Measurements from ENCODE around the gene LRRN4.
"Not testable (repeated sequence)": the region's sequence is repeated elsewhere in the genome, so short reads cannot be mapped to it uniquely, and the experiment has no call there.

LRRN4 gene

DNA sequence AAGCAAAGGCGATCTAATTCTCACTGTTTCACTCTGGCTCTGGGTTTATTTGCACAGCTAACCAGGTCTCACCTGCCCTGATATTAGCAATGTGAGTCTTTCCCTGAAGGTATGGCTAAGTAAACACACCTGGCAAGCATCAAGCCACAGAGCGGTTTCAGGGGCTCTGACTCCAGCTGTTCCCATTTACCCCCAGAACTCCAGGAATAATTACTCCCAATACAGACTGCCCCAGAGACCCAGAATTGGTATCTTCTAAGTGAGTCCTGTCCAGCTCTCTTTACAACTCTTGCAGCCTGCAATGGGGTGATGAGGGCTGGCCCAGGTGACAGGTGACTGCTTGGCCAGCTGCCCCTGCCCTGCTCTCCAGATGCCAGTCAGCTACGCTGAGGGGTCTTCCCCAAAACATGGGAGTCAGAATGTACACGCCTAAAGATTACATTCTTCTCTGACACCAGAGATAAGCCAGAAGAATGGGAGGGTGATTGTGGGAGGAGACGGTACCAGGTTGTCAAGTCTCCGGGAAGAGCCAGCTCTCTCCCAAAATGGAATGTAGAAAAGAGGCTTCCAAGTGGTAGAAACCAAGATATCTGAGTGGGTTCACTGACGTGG is 4.9 kb upstream of the LRRN4 start:
- DNase-seq (ENCODE audit: low read depth, low spot score) = no peak

DNA sequence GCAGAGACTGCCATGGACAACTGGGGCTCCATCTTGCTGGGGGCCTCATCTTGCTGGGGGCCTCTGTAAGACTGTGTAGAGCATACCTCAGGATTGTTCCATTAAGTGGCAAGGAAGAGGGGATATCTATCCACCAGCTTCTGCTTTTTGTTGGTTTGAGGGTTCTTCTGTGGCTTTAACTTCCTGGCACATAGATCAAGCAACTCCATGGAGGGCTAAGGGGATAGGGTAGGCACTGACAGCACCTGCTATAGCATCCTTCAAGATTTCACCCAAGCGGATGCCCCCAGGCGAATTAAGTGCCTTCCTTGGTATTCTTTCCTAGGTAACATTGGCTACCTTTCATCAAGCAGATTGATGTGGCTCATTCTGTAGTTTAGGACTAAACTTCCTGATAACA is 3.8 kb upstream of the LRRN4 start:
- no peak for DNase-seq (ENCODE audit: low read depth, low spot score)

DNA sequence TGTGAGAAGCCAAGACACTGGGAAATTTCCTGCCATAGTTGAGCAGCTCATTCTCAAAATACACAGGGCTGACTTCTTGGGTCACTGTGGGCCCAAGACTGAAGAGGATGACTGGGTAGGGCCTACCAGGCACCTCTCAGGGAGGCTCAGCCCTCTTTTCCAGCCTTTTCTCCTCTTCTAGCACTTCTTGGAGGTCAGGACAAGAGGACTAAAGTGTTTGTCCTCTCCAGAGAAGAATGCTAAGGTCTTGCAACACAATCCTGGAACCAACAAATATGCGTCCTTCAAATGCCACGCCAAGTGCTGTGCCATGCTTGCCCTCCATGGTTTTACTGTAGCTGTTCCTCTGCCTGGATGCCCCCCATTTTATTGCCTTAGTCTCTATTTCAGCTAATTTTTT is 3.3 kb upstream of the LRRN4 start:
- DNase-seq (ENCODE audit: low read depth, low spot score) = no peak

DNA sequence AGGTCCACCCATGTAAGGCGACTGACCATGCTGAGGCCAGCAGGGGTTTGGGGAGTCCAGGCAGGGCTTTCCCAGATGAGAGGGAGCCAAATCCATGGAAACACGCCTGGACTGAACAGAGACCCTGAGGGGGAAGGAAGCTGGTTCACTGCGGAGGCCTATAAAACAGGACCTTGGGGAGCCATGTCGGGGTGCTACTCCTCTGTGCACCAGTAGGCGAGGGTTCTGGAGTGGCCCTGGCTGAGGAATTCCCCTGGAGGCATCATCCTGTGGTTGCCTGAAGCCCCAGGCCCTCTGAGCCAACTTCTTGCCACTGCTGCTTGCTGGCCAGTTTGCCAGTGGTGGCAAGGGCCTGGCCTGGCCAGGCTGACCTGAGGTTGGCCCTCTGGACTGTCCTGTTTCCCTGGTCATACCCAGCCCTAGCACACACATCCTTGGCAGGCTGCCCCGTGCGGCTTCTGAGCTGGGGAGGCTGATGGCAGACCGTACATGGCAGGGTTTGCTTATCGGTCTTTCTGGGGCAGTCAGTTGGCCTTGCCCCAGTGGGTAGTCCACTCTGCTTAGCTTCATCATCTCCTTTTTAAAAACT is 2.2 kb upstream of the LRRN4 start:
- DNase-seq (ENCODE audit: low read depth, low spot score) = no peak

DNA sequence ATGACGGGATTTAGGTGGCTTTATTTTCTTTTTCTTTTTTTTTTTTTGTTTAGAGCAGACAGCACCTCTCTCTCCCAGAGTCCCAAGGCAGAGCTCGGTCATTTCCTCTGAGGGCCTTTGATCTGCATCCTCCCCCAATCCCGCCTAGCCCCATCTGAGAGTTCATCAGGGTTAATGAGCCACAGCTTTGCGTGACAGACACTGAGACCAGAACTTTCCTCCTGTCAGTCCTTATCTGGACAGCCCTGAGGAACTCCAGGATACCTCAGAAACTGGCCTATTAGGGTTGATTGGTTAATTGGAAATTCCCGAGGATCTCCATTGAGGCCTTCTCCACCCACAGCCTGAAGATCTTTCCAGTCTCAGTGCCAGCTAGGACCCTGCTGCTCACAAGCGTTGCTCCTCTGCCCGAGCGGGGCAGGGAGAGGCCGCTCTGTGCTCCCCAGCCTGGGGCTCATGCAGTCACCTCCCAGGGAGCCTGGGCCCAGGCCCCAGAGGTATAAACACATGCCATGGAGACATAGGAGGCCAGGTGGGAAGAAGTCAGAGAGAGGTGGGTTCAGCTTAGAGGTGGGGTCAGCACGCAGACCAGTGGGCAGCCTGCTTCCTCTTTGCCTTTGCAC is 1.4 kb upstream of the LRRN4 start:
- no peak for DNase-seq (ENCODE audit: low read depth, low spot score)

DNA sequence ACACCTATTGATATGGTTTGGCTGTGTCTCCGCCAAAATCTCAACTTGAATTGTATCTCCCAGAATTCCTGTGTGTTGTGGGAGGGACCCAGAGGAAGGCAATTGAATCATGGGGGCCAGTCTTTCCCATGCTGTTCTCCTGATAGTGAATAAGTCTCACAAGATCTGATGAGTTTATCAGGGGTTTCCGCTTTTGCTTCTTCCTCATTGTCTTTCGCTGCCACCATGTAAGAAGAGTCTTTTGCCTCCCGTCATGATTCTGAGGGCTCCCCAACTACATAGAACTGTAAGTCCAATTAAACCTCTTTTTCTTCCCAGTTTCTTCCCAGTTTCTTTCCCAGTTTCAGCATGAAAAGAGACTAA is 810 bp upstream of the LRRN4 start:
- not testable (repeated sequence) for DNase-seq (ENCODE audit: low read depth, low spot score)

DNA sequence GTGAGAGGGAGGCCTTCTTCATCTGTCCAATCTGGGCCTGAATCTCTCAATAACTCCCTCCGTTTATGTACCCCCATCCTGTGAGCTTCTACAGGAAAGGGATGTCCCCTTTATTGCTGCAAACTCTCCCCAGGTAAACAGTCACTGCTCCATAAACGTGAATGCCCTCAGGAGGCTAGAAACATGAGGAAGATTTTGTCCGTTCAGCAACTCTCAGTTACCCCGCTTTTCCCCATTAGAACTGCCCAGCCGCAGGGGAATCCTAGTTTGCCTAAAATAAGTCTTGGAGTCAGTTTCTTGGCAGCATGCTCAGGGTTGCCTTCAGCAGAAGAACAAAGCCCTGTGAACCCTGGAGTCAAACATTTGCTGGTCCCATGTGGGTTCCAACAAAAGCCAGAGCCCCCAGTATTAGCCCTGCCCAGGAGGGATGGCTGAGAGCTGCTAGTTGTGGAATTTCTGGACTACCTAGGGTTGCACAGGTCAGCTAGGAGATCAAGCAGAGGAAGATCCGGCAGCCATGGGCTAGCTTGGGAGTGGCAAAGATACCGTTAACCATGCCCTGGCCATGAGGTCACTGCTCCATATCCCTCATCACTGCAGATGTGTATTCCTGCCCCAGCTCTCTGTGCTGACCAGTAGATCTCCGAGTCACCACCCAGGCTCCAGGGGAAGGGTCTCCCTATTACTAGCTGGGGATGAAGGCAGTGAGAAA is 640 bp downstream of the LRRN4 start:
- no peak for DNase-seq (ENCODE audit: low read depth, low spot score)

DNA sequence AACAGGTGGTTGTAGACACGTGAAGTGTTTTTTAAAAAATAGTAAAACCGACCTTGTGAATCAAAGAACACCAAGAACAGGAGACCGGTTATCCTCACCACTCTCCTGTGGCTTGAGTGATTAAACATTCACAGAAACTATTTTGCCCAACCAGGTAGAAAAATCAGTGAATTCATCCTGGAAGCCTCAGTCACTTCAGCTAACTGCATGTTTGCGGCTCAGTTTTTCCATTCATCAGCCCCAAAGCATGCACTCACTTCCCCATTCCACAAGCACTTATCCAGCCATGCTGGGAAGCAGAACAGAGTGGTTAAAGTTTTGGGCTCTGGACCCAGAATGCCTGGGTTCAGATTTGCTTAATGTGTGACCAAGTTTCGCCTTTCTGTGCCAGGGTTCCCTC is 2.4 kb downstream of the LRRN4 start:
- DNase-seq (ENCODE audit: low read depth, low spot score) = peak; percentile 90

DNA sequence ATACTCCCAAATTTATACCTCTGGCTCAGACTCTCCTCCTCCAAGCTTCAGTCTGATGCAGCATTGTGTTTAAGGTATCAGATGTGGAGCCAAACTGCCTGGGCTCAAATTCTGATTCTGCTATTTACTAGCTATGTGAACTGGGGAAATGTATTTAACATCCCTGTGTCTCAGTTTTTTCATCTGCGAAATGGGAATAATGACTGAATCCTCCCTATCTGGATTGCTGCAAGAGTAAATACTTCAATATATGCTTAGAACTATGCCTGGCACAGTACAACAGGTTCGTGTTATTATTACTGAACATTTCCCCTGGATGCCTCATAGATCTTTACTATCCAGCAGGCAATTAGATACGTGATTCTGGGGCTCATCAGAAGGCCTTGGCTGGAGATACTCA is 5.5 kb downstream of the LRRN4 start:
- DNase-seq (ENCODE audit: low read depth, low spot score) = no peak

DNA sequence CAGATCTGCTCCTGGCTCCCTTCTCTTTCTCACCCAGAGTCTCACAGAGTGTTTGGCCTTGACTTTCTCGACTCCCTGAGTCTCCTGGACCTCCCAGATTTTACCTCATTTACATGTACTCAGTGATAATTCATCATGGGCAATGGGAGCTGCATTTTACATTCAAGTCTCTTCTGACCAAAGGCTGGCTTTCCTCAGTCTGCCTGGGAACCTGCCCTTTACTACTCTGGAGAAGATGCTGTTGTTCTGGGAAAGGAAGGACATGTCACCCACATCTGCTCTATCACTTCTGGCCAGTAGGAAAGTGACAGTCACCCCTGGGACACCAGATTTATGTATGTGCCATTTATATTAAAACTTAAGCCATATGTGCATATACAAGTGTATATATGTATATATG is 7.4 kb downstream of the LRRN4 start:
- DNase-seq (ENCODE audit: low read depth, low spot score) = no peak

DNA sequence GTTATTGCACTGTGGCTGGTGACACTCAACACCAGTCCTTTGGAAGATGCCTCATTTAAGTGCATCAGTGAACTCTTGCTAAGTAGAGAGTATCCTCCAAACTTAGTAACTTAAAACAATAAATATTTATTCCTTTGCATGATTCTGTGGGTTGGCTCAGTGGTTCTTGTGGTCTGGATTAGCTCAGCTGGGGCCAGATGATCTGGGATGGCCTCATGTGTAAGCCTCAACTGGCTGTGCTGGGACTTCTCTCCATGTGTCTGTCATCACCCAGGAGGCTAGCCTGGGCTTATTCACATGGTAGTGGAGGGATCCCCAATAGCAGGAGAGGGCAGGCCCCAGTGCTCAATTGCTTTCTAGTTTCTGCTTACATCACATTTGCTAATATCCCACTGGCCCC is 8.3 kb downstream of the LRRN4 start:
- DNase-seq (ENCODE audit: low read depth, low spot score) = peak; percentile 26

DNA sequence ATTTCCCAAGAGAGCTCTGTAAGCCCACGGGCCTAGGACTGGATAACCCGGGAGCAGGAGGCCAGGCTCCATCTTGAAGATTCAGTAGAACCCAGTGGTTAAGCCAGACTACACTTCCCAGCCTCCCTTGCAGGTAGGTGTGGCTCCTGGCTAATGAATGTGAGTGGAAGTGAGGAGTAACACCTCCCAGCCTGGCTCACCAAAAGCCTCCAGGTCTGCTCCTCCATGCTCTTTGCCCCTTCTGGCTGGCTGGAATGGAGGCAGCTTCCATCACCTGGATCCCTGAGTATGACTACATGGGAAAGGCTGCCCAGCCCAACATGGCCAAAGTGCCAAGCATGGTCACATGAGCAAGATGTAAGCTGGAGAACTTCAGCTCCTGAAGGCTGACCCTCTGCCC is 9.7 kb downstream of the LRRN4 start:
- DNase-seq (ENCODE audit: low read depth, low spot score) = no peak

DNA sequence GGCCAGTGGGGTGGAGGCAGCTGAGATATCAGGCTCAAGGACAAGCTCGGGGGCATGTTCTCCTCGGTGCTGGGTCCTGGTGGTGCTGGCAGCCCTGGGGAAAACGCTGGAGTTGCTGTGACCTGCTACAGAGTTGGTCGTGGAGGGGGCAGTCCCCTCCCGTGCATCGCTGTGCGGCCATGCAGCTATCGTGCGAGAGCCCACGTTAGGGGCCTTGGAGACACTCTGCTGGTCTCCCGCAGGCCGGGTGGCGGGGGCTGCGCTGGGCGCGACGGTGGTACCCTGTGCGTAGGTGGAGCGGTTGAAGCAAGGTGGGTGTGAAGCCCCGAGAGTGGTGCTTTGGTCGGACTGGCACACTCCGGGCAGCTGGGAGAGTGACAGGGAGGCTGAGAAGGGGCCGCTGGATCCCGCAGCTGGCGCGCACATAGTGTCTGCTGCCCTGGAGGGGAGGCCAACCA is 12.0 kb downstream of the LRRN4 start:
- no peak for DNase-seq (ENCODE audit: low read depth, low spot score)

DNA sequence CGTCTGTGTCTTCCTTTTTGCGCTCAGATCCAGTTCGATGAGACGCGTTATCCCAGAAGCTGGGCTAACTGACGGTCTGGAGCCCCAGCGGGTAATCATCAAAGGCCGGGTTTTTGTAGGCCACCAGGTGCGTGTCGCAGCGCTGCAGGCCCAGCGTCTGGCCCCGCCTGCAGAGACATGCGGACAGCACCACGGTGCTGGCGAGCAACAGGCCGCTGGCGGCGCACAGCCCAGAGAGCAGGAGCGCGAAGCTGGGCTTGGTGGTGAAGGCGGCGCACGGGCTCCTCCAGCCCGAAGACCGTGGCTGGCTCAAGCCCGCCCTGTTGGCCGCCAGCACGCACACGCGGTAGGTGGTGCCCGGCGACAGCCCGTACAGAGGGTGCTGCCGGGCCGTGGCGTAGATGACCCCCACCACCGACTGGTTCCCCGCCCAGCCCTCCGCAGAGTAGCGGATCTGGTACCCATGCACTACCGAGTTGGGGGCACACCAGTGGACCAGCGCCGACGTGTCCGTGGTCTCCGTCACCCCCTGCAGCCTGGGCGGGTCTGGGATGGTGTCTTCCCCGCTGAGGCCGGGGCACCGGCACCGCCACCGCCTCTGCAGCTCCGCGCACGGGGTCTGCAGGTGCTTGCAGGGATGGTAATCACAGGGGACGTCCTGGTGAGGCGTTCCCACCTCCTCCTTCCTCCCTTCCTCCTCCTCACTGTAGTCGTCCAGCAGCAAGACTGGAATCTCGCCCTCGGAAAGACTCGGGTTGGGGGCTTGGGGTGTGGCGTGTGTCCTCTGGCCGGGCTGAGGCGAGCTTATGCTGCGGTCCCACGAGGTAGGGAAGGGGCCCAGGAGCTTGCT is 12.7 kb downstream of the LRRN4 start:
- no peak for DNase-seq (ENCODE audit: low read depth, low spot score)

DNA sequence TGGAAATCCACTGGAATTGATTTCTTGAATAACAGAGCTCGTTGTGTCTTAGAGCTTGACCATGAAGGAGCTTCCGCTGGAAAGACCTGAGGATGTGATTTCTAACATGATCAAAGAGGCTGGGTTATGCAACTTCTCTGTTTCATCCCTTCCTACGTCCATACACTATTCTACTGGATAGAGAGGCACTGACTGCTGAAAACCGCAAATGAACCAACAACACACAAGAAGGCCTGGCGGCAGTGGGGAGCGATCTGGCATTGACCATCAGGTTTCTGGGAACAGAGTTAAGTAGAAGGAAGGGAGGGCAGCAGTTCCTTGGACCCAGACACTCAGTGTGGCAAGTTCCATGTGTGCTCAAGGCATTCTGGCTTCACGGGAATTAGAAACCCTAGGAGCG is 13.3 kb downstream of the LRRN4 start:
- DNase-seq (ENCODE audit: low read depth, low spot score) = no peak

DNA sequence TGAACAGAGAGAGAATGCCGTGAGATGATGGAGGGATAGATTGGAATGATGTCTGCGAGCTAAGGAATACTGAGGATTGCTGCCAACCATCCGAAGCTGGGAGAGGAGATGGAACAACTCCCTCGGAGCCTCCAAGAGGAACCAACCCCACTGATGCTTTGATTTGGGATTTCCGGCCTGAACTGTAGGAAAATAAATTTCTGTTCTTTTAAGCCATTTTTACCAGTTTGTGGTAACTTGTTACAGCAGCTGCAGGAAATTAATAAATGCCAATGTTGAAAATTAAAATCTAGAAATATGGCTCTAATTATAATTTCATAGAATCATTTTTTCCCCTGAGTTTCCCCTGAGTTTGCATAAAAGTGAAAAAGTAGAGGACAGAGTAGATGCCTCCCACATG is 14.1 kb downstream of the LRRN4 start:
- no peak for DNase-seq (ENCODE audit: low read depth, low spot score)

DNA sequence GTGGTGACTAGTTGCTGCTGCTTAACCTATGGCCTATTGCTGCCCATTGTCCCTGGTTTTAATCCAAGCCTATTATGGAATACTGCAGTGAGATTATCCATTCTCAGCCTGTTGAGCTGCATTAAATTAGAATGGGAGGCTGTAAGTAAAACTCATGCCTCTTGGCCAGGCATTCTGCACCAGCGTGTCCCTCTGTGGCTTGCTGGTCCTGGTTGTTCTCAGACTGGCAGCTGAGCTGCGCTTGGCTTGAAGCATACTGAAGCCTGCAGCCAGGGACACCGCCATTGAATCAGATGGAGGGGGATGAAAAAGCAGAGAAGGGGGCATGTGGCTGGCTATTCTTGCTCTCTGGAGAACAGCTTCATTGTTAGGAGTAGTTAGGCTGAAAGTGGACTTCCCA is 15.6 kb downstream of the LRRN4 start:
- DNase-seq (ENCODE audit: low read depth, low spot score) = no peak

DNA sequence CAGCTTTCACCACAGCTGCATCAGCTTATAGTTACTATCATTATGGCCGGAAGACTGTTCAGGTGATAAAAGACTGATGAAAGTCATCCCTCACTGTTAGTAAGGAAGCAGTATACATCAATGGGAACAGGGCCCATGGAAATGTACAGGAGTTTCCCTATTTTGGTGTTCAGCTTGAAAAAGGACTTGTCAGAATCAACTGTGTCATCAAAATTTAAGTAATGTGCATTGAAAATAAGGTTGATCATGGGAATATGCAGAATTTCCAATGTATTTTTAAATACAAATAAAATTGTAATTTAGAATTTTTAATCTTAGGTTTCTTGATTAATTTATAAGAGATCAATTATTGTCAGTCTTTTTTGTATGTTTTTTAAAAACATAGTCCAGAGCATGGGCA is 16.8 kb downstream of the LRRN4 start:
- DNase-seq (ENCODE audit: low read depth, low spot score) = no peak

DNA sequence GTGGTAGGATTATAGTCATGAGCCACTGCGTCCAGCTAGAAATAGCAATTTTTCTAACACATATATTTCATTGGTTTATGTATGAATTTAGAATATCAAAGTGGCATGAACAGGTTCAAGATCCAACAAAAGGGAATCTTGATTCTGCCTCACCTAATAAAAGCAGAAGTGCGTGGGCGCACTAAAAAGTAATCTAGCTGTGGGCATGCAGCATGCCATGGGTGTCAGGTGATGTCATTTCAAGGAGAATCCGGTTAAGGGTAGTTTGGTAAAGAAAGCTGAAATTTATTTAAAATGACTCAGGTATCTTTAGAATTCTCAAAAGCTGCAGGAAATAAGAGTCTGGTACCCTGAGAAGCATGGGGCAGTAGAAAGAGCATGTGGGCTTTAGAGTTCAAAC is 17.6 kb downstream of the LRRN4 start:
- no peak for DNase-seq (ENCODE audit: low read depth, low spot score)

DNA sequence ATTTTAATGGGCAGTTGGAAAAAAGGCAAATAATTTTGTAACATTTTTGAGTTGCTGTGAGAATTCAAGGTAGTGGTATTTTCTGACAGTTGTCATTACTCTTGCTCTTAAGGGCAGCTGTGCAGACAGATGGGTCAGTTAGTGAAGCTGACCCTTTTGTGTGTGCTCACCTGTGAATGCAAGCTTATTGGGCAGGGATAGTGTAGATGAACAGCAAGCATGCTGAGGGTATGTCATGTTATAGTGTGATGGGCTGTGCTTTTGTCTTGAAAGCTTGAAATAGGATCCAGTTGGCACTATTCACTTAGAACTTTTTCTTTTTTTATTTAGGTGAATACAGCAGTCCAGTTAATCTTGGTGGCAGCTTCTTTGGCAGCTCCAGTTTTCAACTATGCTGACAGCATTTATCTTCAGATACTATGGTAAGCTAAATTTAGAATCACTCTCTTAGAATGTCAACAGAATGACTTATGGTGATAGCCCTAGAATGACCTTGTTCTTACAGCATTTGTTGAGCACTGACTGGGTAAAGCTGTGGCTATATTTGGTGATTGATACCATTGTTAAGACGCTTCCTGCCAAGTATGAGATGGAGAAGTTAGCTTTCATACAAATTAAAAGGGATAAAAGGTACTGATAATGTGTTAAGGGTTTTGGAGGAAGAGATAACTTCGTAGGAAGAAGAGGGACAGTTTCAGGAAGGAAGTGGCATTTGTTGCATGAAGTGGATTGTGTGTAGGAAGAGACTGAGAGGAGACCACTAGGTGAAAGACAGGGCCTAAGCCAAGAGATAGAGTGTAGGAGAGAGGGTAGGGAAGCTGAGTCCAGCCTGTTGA is 19.5 kb downstream of the LRRN4 start:
- DNase-seq (ENCODE audit: low read depth, low spot score) = peak; percentile 7

DNA sequence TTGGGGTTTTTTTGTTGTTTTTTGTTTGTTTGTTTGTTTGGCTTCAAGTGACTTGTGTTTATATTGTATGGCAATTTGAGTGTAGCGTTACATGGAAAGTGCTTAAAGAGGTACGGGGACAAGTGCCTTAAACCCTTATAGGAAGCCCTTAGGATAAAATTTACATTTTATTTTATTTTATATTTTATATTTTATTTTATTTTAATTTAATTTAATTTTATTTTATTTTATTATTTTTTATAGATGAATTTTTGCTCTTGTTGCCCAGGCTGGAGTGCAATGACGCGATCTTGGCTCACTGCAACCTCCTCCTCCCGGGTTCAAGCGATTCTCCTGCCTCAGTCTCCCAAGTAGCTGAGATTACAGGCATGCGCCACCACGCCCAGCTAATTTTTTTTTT is 21.0 kb downstream of the LRRN4 start:
- DNase-seq (ENCODE audit: low read depth, low spot score) = not testable (repeated sequence)
